ENCODE measurements around the gene SPSB4. TPM values are rescaled to one million over a fixed set of nuclear protein-coding genes. Genes with fewer than 3 reads are reported as not detected.

SPSB4 gene
- total and polyA plus RNA-seq, 2 donors (not counting 1 experiment from before 2014, with no cell fraction given), result not detected

DNA sequence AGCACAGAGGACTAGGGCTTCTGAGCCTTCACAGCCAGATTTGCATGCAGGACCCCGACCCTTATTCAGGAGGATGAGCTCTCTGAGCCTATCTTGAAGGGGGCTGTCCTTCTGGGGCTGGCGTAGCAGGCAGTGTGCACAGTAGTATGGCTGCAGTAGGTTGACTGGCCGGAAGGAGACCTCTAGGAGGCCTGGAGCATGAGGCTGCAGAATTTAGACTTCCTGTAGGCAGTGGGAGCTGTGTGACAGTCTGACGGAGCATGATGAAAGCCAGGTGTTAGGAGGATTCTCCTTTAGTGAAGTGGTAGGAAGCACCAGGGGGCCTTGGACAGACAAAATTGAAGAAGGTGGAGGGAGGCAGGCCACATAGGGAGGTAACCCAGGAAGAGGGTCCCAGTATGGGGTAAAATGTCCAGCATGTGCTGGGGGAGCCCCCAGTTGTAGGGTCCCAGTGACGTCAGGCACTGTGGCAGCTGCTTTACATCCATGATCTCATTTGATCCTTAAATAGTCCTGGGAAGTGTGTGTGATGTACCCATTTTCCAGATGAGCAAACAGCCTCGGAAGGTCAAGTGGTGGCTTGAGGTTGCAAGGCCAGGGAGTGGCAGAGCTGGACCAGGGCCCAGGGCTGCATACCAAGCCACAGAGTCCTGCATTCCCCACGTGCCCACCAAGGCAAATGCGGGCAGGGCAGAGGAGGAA is 36.1 kb downstream of the SPSB4 start:
- H3K4me3 Mint-ChIP-seq, result no peak overlapping the region
- POLR2A ChIA-PET, result no interaction called here

DNA sequence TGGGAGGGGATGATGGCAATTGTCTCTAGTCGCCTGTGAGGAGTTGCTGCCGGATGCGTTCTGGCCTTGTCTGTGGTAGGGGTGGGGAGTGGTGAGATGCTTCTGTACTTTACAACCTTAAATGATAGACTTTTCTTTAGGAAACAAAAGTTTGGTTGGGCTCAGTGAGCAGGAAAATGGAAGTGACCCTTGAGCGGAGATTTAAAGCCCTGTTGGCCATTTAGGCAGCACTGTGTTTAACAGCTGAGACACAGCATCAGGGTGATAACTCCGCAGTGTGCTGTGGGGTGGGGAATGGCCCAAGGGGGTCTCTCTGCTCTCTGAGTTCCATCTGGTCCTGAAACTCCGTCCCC is 36.6 kb downstream of the SPSB4 start:
- no peak overlapping the region for H2AFZ ChIP-seq (ENCODE audit: insufficient read depth, low read depth, low read length, poor library complexity, severe bottlenecking)
- H3K27me3 ChIP-seq (replicated peaks in 1 of 4; ENCODE audit: control extremely low read depth in 1 of 4, control insufficient read depth in 3 of 4, insufficient read depth in 4 of 4, low read length in 3 of 4), result no peaks in the 10 kb centered on the region
- H3K27ac ChIP-seq (ENCODE audit: low read length in 2 of 2), result no peak overlapping the region
- no peaks in the 10 kb centered on the region for H3K36me3 ChIP-seq (replicated peaks in 1 of 2; ENCODE audit: control extremely low read depth in 1 of 2, control insufficient read depth in 1 of 2, extremely low read depth in 1 of 2, insufficient read depth in 2 of 2, low read length in 1 of 2)
- no peak overlapping the region for H3K9ac ChIP-seq (ENCODE audit: low read length)
- ATAC-seq (ENCODE audit: low read depth) (no peak), DNase-seq (no peak)
- Mint-ChIP-seq H3K4me3 (no peak overlapping the region), H3K27ac (no peak overlapping the region), H3K9me3 (ENCODE audit: insufficient read depth) (no peaks in the 10 kb centered on the region), H3K4me1 (no peaks in the 10 kb centered on the region), H3K27me3 (peaks cover 13% of the 10 kb centered on the region)
- H3K4me1 ChIP-seq (ENCODE audit: control insufficient read depth in 2 of 2, insufficient read depth in 2 of 2, low read length in 2 of 2), result no peaks in the 10 kb centered on the region
- WGBS (ENCODE audit: insufficient coverage), result 97% methylated on average over 5 of the region's 6 CpGs
- H3K79me2 ChIP-seq (ENCODE audit: control insufficient read depth, insufficient read depth, low read length), result no peaks in the 10 kb centered on the region
- intact Hi-C loops (cut with micrococcal nuclease), result no loop called here
- TF ChIP-seq, protein P1, sequence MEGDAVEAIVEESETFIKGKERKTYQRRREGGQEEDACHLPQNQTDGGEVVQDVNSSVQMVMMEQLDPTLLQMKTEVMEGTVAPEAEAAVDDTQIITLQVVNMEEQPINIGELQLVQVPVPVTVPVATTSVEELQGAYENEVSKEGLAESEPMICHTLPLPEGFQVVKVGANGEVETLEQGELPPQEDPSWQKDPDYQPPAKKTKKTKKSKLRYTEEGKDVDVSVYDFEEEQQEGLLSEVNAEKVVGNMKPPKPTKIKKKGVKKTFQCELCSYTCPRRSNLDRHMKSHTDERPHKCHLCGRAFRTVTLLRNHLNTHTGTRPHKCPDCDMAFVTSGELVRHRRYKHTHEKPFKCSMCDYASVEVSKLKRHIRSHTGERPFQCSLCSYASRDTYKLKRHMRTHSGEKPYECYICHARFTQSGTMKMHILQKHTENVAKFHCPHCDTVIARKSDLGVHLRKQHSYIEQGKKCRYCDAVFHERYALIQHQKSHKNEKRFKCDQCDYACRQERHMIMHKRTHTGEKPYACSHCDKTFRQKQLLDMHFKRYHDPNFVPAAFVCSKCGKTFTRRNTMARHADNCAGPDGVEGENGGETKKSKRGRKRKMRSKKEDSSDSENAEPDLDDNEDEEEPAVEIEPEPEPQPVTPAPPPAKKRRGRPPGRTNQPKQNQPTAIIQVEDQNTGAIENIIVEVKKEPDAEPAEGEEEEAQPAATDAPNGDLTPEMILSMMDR (IDR thresholded peaks at IDR 0.05), result no peak
- TF ChIP-seq EZH2 (IDR thresholded peaks at IDR 0.05; ENCODE audit: borderline replicate concordance, insufficient read depth, low read depth, low read length, poor library complexity, severe bottlenecking), result no peak
- no peak overlapping the region for H3K4me2 ChIP-seq (replicated peaks; ENCODE audit: low read depth, low read length, poor library complexity, severe bottlenecking)
- no peaks in the 10 kb centered on the region for H4K20me1 ChIP-seq (ENCODE audit: control insufficient read depth, insufficient read depth, low read length, poor library complexity, severe bottlenecking)
- ChIA-PET CTCF (no interaction called here), POLR2A (no interaction called here)
- no peaks in the 10 kb centered on the region for H3K9me3 ChIP-seq (ENCODE audit: control extremely low read depth in 1 of 3, control insufficient read depth in 2 of 3, insufficient read depth in 1 of 3, low read length in 2 of 3)
- no peak overlapping the region for H3K4me3 ChIP-seq (ENCODE audit: control extremely low read depth in 1 of 5, extremely low read depth in 1 of 5, insufficient read depth in 1 of 5, low read depth in 2 of 5, low read length in 4 of 5)

More for the DNA sequence above, 36.1 kb downstream of the SPSB4 start:
- Histone ChIP-seq H3K4me1 (ENCODE audit: control insufficient read depth in 2 of 2, insufficient read depth in 2 of 2, low read length in 2 of 2) (no peaks in the 10 kb centered on the region), H3K27me3 (replicated peaks in 1 of 4; ENCODE audit: control extremely low read depth in 1 of 4, control insufficient read depth in 3 of 4, insufficient read depth in 4 of 4, low read length in 3 of 4) (no peaks in the 10 kb centered on the region), H2AFZ (ENCODE audit: insufficient read depth, low read depth, low read length, poor library complexity, severe bottlenecking) (no peak overlapping the region), H3K9ac (ENCODE audit: low read length) (no peak overlapping the region), H3K79me2 (ENCODE audit: control insufficient read depth, insufficient read depth, low read length) (no peaks in the 10 kb centered on the region), H4K20me1 (ENCODE audit: control insufficient read depth, insufficient read depth, low read length, poor library complexity, severe bottlenecking) (no peaks in the 10 kb centered on the region), H3K27ac (ENCODE audit: low read length in 2 of 2) (no peak overlapping the region), H3K4me3 (ENCODE audit: control extremely low read depth in 1 of 5, extremely low read depth in 1 of 5, insufficient read depth in 1 of 5, low read depth in 2 of 5, low read length in 4 of 5) (no peak overlapping the region), H3K4me2 (replicated peaks; ENCODE audit: low read depth, low read length, poor library complexity, severe bottlenecking) (no peak overlapping the region), H3K9me3 (ENCODE audit: control extremely low read depth in 1 of 3, control insufficient read depth in 2 of 3, insufficient read depth in 1 of 3, low read length in 2 of 3) (no peaks in the 10 kb centered on the region), H3K36me3 (replicated peaks in 1 of 2; ENCODE audit: control extremely low read depth in 1 of 2, control insufficient read depth in 1 of 2, extremely low read depth in 1 of 2, insufficient read depth in 2 of 2, low read length in 1 of 2) (no peaks in the 10 kb centered on the region)
- TF ChIP-seq, protein P1 (IDR thresholded peaks at IDR 0.05), result no peak
- no peak for TF ChIP-seq EZH2 (IDR thresholded peaks at IDR 0.05; ENCODE audit: borderline replicate concordance, insufficient read depth, low read depth, low read length, poor library complexity, severe bottlenecking)
- DNase-seq (no peak), ATAC-seq (ENCODE audit: low read depth) (no peak)
- Mint-ChIP-seq H3K4me1 (no peaks in the 10 kb centered on the region), H3K27me3 (peaks cover 13% of the 10 kb centered on the region), H3K27ac (no peak overlapping the region), H3K9me3 (ENCODE audit: insufficient read depth) (no peaks in the 10 kb centered on the region)
- CTCF ChIA-PET, result no interaction called here
- WGBS (ENCODE audit: insufficient coverage), result 72% methylated on average over 8 of the region's 8 CpGs
- intact Hi-C loops (cut with micrococcal nuclease), result no loop called here
